ENCODE results near the gene LRMDA.

LRMDA gene

GRCh38 chr10:76436981-76437380 is 1005.6 kb downstream of the LRMDA start:
- no peak for DNase-seq

DNA sequence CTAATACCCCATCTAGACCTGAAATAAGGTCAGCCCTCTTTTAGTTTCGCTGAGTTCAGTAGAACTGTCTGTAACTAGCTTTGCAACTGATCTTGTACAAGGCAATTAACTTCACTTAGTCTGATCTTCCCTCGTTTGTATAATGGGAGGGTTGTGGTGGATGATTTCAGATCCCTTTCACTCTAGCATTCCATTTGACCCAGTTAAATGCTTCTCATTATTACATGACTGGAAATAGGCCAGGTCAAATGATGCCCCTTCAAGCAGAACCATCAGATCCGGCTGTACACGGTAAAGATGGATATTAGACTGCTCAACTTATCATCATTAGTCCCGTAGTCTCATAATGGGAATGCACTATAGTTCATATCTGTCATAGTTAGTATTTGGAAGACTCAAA is 1009.0 kb downstream of the LRMDA start:
- DNase-seq, result no peak

- DNase-seq, result no peak
These were observed 1010.7 kb downstream of the LRMDA start for GRCh38 chr10:76442113-76442512.

- DNase-seq, result no peak
These were observed 1012.8 kb downstream of the LRMDA start for GRCh38 chr10:76444034-76444800.

- DNase-seq, result no peak
These were observed 1016.2 kb downstream of the LRMDA start for GRCh38 chr10:76447578-76447977.

- DNase-seq, result no peak
These were observed 1020.5 kb downstream of the LRMDA start for GRCh38 chr10:76451911-76452310.

DNA sequence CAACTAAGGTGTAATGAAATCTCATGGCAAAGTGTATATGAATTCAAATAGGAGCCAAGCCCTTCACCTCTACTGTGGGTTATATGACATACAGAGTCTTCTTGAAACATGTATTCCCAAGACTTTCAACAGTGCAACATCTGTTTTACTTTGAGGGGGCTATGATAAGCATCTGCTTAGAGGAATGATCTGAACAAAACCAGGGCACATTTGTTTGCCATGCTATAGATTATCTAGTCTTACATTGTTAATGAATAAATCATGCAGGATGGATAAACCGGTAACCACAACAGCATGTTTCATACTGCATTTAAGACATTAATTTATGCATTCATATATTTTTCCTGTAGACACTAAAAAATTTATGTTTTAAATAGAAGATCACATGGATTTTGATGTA is 1021.9 kb downstream of the LRMDA start:
- DNase-seq, result no peak

GRCh38 chr10:76453997-76454396 is 1022.6 kb downstream of the LRMDA start:
- no peak for DNase-seq

GRCh38 chr10:76454506-76455140 is 1023.2 kb downstream of the LRMDA start:
- DNase-seq, result no peak

DNA sequence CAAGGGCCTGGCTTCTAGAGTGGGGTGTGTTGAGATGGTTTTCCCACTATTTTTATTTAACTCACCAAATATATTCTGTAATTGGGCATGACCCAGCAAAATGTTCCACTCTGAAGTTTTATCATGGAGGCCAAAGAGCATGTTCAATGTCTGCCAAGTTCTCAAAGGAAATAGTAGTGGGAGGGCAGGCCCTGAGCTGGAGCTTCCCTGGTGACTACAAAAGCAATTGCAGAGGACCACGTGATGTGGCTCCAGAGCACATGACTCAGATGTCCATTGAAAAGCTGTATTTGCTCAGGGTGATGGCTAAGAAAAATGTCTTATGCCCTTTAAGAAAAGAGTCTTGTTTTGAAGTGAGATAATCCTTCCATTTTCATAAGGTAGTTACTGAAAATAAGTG is 1024.8 kb downstream of the LRMDA start:
- no peak for DNase-seq

GRCh38 chr10:76459016-76459730 is 1027.7 kb downstream of the LRMDA start:
- DNase-seq, result no peak

DNA sequence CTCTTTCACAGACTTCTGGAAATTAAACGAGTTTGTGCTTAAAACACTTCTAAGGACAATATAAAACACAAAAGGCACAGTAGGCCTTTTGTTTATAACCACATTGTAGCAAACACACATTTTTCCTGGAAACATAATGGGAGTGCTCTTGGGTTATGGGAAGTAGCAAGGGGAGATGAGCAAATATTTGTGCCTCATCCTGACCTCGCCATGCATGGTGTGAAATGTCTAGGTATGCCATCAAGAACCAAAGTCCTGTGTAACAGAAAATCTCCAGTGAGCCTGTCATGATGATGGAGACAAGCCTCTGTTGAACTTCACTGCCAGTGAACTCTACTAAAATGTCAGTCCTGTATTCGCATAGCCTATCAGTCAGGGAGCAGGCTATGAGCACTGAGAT is 1029.6 kb downstream of the LRMDA start:
- DNase-seq, result no peak

DNA sequence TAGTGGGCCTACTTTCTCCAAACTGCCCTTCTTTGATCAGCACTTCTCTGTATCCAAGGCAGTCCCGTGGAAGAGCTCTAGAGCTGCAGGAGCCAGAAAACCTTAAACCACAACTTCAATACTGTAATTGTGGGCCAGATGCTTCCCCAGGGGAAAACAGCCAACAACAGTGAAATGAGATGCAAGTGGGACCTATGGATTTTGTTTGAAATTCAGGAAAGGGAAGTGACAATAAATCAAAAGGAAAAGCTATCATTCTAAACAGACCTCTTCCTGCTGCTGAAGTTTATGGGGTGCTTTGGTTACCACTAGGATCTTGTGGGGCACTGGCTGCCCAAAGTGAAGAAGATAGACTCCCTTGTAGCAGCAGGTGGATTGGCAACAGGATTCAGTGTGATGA is 1031.7 kb downstream of the LRMDA start:
- no peak for DNase-seq

DNA sequence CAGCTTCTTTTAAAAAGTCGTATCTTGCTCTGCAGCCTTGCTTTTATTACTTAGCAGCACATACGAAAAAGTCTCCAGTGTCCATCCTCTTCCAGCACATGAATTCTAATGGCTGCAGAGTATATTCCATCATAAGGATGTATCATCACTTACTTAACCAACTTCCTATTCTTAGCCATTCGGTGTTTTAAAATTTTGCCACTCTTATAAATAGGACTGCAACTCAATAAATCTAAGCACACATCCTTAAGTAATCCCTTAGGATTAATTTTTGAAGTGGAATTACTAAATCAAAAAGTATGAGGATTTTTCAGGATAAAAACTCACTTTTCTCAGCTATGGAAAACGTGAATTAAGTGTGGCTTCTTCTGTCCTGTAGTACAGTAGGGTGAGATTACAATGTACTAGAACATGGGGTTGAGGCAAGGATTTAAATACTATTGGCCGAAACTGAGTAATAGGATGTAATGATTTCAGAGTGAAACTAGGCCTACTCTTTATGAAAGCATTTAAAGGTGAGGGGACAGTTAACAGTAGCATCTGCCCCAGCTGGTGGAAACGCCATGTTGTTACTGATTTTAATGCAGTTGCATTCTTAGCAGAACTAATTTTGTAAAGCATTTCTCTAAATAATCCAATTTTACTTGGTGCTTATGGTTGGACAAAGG is 1035.5 kb downstream of the LRMDA start:
- DNase-seq, result no peak

DNA sequence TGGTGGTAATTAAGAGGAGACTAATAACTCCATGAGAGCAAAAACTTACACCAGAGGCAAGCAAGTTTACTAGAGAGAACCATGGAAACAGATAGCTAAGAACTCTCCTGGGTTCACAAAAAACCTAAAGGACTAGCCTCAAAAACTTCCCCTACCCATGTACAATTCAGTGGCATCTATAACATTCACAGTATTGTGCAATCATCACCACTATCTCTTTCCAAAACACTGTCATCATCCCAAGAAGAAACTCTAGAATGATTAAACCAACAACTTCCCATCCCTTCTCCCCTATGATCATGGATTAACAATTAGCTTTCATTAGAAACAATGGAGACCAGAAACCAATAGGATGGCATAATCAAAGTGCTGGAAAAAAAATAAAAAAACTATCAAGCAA is 1038.3 kb downstream of the LRMDA start:
- DNase-seq, result no peak

GRCh38 chr10:76479103-76479790 is 1047.8 kb downstream of the LRMDA start:
- no peak for DNase-seq

DNA sequence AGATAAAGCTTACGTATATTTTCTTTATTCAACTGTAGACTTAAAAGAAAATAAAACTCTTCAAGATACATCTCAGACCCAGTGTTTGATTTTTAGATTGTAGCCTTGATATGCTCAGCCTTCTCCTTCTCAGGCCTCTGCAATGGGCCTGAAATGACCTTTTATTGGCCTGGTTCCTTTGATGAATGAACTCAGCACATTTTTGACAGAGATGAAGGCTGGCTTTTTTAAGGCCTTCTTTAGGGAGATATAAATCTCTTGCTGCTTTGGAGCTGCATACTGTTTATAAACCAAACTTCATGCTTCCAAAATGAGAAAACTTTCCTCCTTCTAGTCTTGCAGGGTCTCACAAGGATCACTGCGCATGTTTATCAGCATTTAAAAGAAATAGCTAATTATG is 1049.8 kb downstream of the LRMDA start:
- DNase-seq, result no peak

GRCh38 chr10:76487582-76487981 is 1056.2 kb downstream of the LRMDA start:
- no peak for DNase-seq

- DNase-seq, result no peak
These were observed 1057.2 kb downstream of the LRMDA start for GRCh38 chr10:76488602-76489001.

- no peak for DNase-seq
These were observed 1059.8 kb downstream of the LRMDA start for GRCh38 chr10:76491216-76491615.

DNA sequence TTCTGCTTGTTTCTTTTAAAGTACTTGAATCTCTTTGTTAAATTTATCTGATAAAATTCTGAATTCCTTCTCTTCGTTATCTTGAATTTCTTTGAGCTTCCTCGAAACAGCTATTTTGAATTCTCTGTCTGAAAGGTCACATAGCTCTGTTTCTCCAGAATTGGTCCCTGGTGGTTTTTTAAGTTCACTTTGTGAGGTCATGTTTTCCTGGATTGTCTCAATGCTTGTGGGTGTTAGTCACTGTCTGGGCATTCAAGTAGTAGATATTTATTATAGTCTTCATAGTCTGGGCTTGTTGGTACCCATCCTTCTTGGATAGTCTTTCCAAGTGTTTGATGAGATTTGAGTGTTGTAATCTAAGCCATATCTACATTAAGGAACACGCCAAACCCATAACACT is 1060.6 kb downstream of the LRMDA start:
- DNase-seq, result no peak

DNA sequence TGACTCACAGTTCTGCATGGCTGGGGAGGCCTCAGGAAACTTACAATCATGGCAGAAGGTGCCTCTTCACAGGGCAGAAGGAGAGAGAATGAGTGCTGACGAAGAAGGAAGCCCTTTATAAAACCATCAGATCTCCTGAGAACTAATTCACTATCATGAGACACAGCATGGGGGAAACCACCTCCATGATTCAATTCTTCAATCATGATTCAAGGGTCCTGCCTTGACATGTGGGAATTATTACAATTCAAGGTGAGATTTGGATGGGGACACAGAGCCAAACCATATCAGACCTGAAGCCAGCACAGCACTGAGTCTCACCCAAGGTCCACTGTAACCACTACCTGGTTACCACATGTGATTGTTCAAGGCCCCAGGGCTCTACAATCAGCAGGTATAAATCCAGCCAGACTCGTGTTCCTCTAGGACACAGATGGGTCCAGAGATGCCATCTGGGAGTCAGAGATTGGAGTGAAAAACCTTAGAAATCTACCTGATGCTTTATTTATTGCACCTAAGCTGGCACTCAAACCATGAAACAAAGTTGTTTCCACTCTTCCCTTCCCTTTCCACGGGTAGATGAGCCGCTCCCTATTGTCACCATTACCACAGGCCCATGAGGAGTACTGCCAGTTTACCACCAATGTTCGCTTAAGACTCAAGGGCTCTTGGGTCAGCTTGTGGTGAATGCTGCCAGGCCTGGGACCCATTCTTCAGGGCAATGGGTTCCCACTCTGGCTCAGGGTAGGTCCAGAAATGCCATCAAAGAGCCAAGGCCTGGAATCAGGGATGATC is 1061.5 kb downstream of the LRMDA start:
- no peak for DNase-seq

Data from activated CD8-positive, alpha-beta memory T cell treated with anti-CD3 and anti-CD28 coated beads for 24 hours (primary cell).